ENCODE data around the gene RTL1. TPM values are rescaled to one million over a fixed set of nuclear protein-coding genes. Genes with fewer than 3 reads are reported as not detected.

The RTL1 gene
- polyA plus RNA-seq, 1 of the 3 experiments (the other 2 are of a cell fraction) = 0.07 TPM

DNA sequence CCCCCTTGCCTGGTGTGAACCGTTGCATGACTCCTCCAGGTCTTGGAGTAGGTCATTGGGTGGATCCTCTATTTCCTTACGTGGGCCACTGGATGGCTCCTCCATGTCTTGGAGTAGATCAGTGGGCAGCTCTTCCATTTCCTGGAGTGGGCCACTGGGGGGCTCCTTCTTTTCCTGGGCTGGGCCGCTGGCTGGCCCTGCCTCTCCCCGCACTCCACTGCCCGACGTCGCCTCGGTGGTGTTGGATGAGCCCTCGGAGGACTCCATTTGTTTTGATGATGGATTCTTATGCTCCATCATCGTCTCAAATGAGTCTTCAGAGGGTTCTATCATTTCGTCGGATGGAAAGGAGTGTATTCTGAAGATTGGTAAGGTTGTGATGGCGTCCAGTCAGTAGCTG is 19.1 kb downstream of the RTL1 start (continued):
- no peak for TF ChIP-seq RCOR1 (IDR thresholded peaks at IDR 0.05; ENCODE audit: low read length)

DNA sequence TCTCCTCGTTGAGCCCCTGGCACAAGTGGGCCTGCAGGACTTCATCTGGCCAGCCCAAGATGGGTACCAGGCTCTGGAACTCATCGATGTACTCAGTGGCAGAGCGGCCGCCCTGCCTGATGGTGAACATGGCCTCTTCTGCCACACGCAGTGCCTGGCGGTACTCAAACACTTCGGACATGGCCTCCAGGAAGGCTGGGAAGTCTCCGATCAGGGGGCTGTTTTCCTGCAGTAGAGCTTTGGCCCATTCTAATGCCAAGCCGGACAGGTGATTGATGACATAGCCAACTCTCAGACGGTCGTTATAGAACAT is 19.8 kb downstream of the RTL1 start:
- Histone ChIP-seq H3K4me2 (no peak overlapping the region), H3K79me2 (ENCODE audit: insufficient read depth) (no peaks in the 10 kb centered on the region), H3K9me3 (no peaks in the 10 kb centered on the region), H3F3A (replicated peaks; ENCODE audit: insufficient read depth) (no peaks in the 10 kb centered on the region), H3K27me3 (ENCODE audit: insufficient read depth) (no peaks in the 10 kb centered on the region), H2AFZ (ENCODE audit: low read depth) (no peak overlapping the region), H3K36me3 (replicated peaks in 1 of 2; ENCODE audit: control insufficient read depth in 1 of 2, insufficient read depth in 2 of 2, low read length in 1 of 2) (no peaks in the 10 kb centered on the region), H4K20me1 (ENCODE audit: insufficient read depth) (no peaks in the 10 kb centered on the region), H3K4me3 (ENCODE audit: low read depth in 2 of 2, low read length in 1 of 2) (no peak overlapping the region), H3K27ac (ENCODE audit: low read depth in 2 of 2, low read length in 1 of 2) (no peak overlapping the region; a peak in 1 of 4 replicates), H3K9ac (no peak overlapping the region), H3K9me2 (no peaks in the 10 kb centered on the region), H3K4me1 (ENCODE audit: control insufficient read depth in 1 of 2, insufficient read depth in 2 of 2, low read depth in 1 of 2, low read length in 1 of 2) (peaks cover 3 to 41% of the 10 kb centered on the region in 2 experiments; a peak in 3 of 4 replicates)
- ChIA-PET CTCF (no interaction called here), POLR2A (no interaction called here)
- WGBS (ENCODE audit: low lambda C conversion rate) = 72% methylated on average over 5 of the region's 11 CpGs
- no peak for DNase-seq
- TF ChIP-seq, protein P1, sequence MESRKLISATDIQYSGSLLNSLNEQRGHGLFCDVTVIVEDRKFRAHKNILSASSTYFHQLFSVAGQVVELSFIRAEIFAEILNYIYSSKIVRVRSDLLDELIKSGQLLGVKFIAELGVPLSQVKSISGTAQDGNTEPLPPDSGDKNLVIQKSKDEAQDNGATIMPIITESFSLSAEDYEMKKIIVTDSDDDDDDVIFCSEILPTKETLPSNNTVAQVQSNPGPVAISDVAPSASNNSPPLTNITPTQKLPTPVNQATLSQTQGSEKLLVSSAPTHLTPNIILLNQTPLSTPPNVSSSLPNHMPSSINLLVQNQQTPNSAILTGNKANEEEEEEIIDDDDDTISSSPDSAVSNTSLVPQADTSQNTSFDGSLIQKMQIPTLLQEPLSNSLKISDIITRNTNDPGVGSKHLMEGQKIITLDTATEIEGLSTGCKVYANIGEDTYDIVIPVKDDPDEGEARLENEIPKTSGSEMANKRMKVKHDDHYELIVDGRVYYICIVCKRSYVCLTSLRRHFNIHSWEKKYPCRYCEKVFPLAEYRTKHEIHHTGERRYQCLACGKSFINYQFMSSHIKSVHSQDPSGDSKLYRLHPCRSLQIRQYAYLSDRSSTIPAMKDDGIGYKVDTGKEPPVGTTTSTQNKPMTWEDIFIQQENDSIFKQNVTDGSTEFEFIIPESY (IDR thresholded peaks at IDR 0.05; ENCODE audit: borderline replicate concordance, low read depth) = no peak
- no peak for TF ChIP-seq RFX5 (IDR thresholded peaks at IDR 0.05; ENCODE audit: low read length)
- no peak for TF ChIP-seq SMC3 (IDR thresholded peaks at IDR 0.05; ENCODE audit: low read depth, low read length)
- TF ChIP-seq TAF1 (IDR thresholded peaks at IDR 0.05; ENCODE audit: borderline replicate concordance, low read depth, low read length) = no peak
- TF ChIP-seq, protein P2, sequence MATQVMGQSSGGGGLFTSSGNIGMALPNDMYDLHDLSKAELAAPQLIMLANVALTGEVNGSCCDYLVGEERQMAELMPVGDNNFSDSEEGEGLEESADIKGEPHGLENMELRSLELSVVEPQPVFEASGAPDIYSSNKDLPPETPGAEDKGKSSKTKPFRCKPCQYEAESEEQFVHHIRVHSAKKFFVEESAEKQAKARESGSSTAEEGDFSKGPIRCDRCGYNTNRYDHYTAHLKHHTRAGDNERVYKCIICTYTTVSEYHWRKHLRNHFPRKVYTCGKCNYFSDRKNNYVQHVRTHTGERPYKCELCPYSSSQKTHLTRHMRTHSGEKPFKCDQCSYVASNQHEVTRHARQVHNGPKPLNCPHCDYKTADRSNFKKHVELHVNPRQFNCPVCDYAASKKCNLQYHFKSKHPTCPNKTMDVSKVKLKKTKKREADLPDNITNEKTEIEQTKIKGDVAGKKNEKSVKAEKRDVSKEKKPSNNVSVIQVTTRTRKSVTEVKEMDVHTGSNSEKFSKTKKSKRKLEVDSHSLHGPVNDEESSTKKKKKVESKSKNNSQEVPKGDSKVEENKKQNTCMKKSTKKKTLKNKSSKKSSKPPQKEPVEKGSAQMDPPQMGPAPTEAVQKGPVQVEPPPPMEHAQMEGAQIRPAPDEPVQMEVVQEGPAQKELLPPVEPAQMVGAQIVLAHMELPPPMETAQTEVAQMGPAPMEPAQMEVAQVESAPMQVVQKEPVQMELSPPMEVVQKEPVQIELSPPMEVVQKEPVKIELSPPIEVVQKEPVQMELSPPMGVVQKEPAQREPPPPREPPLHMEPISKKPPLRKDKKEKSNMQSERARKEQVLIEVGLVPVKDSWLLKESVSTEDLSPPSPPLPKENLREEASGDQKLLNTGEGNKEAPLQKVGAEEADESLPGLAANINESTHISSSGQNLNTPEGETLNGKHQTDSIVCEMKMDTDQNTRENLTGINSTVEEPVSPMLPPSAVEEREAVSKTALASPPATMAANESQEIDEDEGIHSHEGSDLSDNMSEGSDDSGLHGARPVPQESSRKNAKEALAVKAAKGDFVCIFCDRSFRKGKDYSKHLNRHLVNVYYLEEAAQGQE (IDR thresholded peaks at IDR 0.05; ENCODE audit: low read depth, low read length) = no peak
- TF ChIP-seq, protein P3, sequence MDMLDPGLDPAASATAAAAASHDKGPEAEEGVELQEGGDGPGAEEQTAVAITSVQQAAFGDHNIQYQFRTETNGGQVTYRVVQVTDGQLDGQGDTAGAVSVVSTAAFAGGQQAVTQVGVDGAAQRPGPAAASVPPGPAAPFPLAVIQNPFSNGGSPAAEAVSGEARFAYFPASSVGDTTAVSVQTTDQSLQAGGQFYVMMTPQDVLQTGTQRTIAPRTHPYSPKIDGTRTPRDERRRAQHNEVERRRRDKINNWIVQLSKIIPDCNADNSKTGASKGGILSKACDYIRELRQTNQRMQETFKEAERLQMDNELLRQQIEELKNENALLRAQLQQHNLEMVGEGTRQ (IDR thresholded peaks at IDR 0.05; ENCODE audit: borderline replicate concordance, low read depth, low read length) = no peak
- no peak for TF ChIP-seq NFIC (IDR thresholded peaks at IDR 0.05; ENCODE audit: borderline replicate concordance)
- no peak for TF ChIP-seq EP300 (IDR thresholded peaks at IDR 0.05; ENCODE audit: borderline replicate concordance in 1 of 2, low read depth in 1 of 2, low read length in 1 of 2)
- no peak for TF ChIP-seq GATA2 (CRISPR knock-in tag; IDR thresholded peaks at IDR 0.05)
- TF ChIP-seq, protein P4, sequence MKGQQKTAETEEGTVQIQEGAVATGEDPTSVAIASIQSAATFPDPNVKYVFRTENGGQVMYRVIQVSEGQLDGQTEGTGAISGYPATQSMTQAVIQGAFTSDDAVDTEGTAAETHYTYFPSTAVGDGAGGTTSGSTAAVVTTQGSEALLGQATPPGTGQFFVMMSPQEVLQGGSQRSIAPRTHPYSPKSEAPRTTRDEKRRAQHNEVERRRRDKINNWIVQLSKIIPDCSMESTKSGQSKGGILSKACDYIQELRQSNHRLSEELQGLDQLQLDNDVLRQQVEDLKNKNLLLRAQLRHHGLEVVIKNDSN (IDR thresholded peaks at IDR 0.05; ENCODE audit: borderline replicate concordance, low read depth) = no peak
- no peak for TF ChIP-seq FOSL2 (IDR thresholded peaks at IDR 0.05; ENCODE audit: borderline replicate concordance, low read depth)
- no peak for TF ChIP-seq TCF12 (IDR thresholded peaks at IDR 0.05)
- TF ChIP-seq TEAD4 (IDR thresholded peaks at IDR 0.05; ENCODE audit: borderline replicate concordance, insufficient read depth) = no peak
- TF ChIP-seq, protein P5, sequence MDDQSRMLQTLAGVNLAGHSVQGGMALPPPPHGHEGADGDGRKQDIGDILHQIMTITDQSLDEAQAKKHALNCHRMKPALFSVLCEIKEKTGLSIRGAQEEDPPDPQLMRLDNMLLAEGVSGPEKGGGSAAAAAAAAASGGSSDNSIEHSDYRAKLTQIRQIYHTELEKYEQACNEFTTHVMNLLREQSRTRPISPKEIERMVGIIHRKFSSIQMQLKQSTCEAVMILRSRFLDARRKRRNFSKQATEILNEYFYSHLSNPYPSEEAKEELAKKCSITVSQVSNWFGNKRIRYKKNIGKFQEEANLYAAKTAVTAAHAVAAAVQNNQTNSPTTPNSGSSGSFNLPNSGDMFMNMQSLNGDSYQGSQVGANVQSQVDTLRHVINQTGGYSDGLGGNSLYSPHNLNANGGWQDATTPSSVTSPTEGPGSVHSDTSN (IDR thresholded peaks at IDR 0.05) = no peak
